Pancreas (tissue), 10 donors: Measurements from ENCODE around the gene CELF6. TPM values are rescaled to one million over a fixed set of nuclear protein-coding genes. Genes with fewer than 3 reads are reported as not detected.
A peak's percentile ranks its signal among the peaks of the same experiment; 100 is the strongest.

Experiments used
- ATAC-seq, 4 donors: fragments of 200-7000 bp; cut with Tn5 transposase; one replicate each; pipeline versions ENCODE4 v1.8.0 to v1.9.1; 2020; ENCODE audit warnings: mild to moderate bottlenecking in 4 of 4, moderate library complexity in 4 of 4
- DNase-seq, 6 donors: peaks; one replicate each; pipeline ENCODE4 v3.0.0-alpha.2; 2020
- FAIRE-seq: peaks from 2 replicates; lab custom pipeline; 2012; peaks lifted over from hg19 to GRCh38; lab: Jason Lieb, UNC
- H3K27ac ChIP-seq, 4 donors: fragments of 200-600 bp; sonication (generic); 1 replicate in 3 of 4; 2 replicates in 1 of 4; pipeline versions ENCODE4 v1.5.0 to v1.8.0; 2020
- H3K27me3 ChIP-seq, 4 donors: fragments of 200-600 bp; one replicate each; pipeline ENCODE4 v1.8.0; 2021
- H3K36me3 ChIP-seq, 3 donors: fragments of 200-600 bp; sonication (generic) in 1 of 3; one replicate each; pipeline versions ENCODE4 v1.5.0 to v1.8.0; 2020 to 2021
- H3K4me1 ChIP-seq, 3 donors: fragments of 200-600 bp; one replicate each; pipeline ENCODE4 v1.8.0; 2021
- H3K4me3 ChIP-seq, 4 donors: fragments of 200-600 bp; sonication (generic) in 2 of 4; one replicate each; pipeline versions ENCODE4 v1.5.0 to v1.8.0; 2020 to 2021
- H3K9me3 ChIP-seq, 4 donors: fragments of 200-600 bp; one replicate each; pipeline ENCODE4 v1.8.0; 2021
- CTCF ChIP-seq, 4 donors: fragments of 200-600 bp; sonication (generic) in 3 of 4; IDR thresholded peaks; one replicate each; pipeline versions ENCODE4 v1.5.0 to v1.8.0; 2021; ENCODE audit warnings: antibody characterized with exemption in 4 of 4
- WGBS, 2 donors: extraction: QIAGEN DNeasy Blood & Tissue Kit; methylation state at CpG; one replicate each; pipeline ENCODE4 v1.1.7; 2013; 5-methylcytosine and 5-hydroxymethylcytosine counted together
- intact Hi-C, 3 donors: fragments of 100-400 bp; cut with DNase I; formaldehyde crosslinking; loops; one replicate each; pipeline versions ENCODE4 v1.11.1 to v1.14.2; 2022
- polyA plus RNA-seq, 2 donors: library from polyadenylated mRNA; stranded (reverse); fragments of 200-250 nt; gene quantifications; one replicate each; pipeline ENCODE4 v1.2.3, GENCODE V29; 2013
- total RNA-seq, 6 donors: library from RNA; stranded (reverse); fragmentation: NEBNext Ultra II Directional in 4 of 6; extraction: Animal tissue kit (Norgen Biotek cat#: 25700) in 4 of 6; gene quantifications; one replicate each; pipeline versions ENCODE4 v1.2.1 to v1.2.4, GENCODE V29; 2021 to 2023
- donor health status: healthy with polysubstance abuse.
- donor health status: DM: no; HTN: no; CAD: no; lungs with moderate emphysema.
- donor health status: DM: no; HTN: no; CAD: no.
- donor health status: control.
- donor health status: control.
- donor health status: Bipolar disorder and iron deficiency.
- donor health status: DM: yes; HTN: yes; CAD: no.
- donor health status: DM: no; HTN: no; CAD: no.
- donor health status: DM: no; HTN: no; CAD: no.
- donor health status: DM: yes; HTN: yes; CAD: no.

Gene CELF6
- total and polyA plus RNA-seq, 8 donors = 0.25 to 13.6 (median 0.79) TPM

DNA sequence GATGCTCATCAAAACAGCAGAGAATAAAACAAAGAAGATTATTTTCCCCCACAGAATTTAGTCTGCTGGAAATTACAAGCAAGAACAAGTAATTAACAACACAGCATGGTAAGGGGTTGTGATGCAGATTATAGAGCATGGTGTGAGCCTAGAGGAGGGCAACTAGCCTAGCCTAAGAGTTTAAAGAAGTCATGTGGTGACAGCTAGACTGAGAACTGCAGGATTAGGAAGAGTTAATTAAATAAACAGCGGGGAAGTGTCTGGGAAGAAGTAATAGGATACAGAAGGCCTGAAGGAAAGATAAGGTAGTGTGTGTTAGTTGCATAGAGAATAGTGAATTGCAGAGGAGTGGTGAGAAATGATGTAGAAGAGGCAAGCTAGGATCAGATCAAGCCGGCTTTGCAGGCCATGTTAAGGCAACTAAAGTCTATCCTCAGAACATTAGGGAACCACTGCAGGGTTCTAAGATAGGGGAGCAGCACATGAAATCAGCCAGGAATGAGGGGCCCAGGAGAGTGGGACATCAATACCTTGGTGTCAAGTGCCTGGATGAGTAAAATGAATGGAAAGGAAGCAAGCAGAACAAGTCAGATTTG lies 77.1 kb downstream of the CELF6 start:
- DNase-seq (no peak), ATAC-seq (no peak), FAIRE-seq (no peak)
- intact Hi-C loops = no loop called here
- WGBS, 2 donors = 63% methylated on average over 2 of the region's 2 CpGs
- no peak for TF ChIP-seq CTCF (IDR thresholded peaks at IDR 0.05)
- H3K27me3 ChIP-seq = no peaks in the 10 kb centered on the region
- H3K4me3 ChIP-seq = no peak overlapping the region
- no peak overlapping the region for H3K27ac ChIP-seq
- H3K4me1 ChIP-seq = no peaks in the 10 kb centered on the region
- H3K9me3 ChIP-seq = no peaks in the 10 kb centered on the region
- H3K36me3 ChIP-seq = peaks cover 0 to 25% (median 3%) of the 10 kb centered on the region in 3 donors

GRCh38 chr15:72239652-72240051 lies 80.3 kb downstream of the CELF6 start:
- H3K36me3 ChIP-seq = peaks cover 0 to 25% (median 0%) of the 10 kb centered on the region in 3 donors
- ATAC-seq (no peak), DNase-seq (no peak)

GRCh38 chr15:72238586-72238985 lies 81.4 kb downstream of the CELF6 start:
- H3K4me1 ChIP-seq = no peaks in the 10 kb centered on the region
- no peak for DNase-seq
- H3K4me3 ChIP-seq = no peak overlapping the region
- no peak for ATAC-seq
- no peak overlapping the region for H3K27ac ChIP-seq
- peaks cover 0 to 25% (median 0%) of the 10 kb centered on the region in 3 donors for H3K36me3 ChIP-seq
- H3K9me3 ChIP-seq = no peaks in the 10 kb centered on the region
- WGBS, 2 donors = 95 to 99% methylated on average over 3 of the region's 3 CpGs
- no peak for TF ChIP-seq CTCF (IDR thresholded peaks at IDR 0.05)
- H3K27me3 ChIP-seq = no peaks in the 10 kb centered on the region
- intact Hi-C loops = no loop called here
- FAIRE-seq = no peak

More at GRCh38 chr15:72239652-72240051, 80.3 kb downstream of the CELF6 start:
- intact Hi-C loops = no loop called here
- no peaks in the 10 kb centered on the region for H3K27me3 ChIP-seq
- H3K4me3 ChIP-seq = no peak overlapping the region
- no peaks in the 10 kb centered on the region for H3K4me1 ChIP-seq
- H3K9me3 ChIP-seq = no peaks in the 10 kb centered on the region
- H3K27ac ChIP-seq = no peak overlapping the region
- FAIRE-seq = no peak
- no peak for TF ChIP-seq CTCF (IDR thresholded peaks at IDR 0.05)

DNA sequence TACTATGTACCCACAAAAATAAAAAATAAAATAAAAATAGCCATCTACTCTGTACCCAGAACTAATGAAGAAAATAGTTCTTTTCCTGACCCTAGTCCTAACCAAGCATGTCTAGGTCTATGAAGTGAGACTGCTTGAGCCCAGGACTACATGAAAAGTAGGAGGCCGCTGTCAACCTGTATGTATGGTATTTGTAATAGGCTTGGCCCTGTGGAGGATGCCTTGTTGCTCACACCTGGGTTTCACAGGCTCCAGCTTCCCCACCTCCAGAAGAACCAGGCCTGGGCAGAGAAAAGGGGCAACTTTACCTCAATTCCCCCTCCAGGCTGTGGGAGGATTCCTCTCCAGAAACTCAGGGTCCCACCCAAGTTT lies 82.1 kb downstream of the CELF6 start:
- Histone ChIP-seq H3K4me3 (no peak overlapping the region), H3K4me1 (peaks cover under 1 to 2% (median 1%) of the 10 kb centered on the region in 3 donors), H3K36me3 (peaks cover 0 to 23% (median 0%) of the 10 kb centered on the region in 3 donors), H3K27me3 (no peaks in the 10 kb centered on the region), H3K9me3 (no peaks in the 10 kb centered on the region), H3K27ac (peak overlapping the region in 1 of 4 donors; percentile 28)
- TF ChIP-seq CTCF (IDR thresholded peaks at IDR 0.05) = no peak
- intact Hi-C loops = no loop called here
- DNase-seq (no peak), FAIRE-seq (no peak), ATAC-seq (no peak)
- 96% methylated on average over 1 of the region's 1 CpG for WGBS, 2 donors
